ENCODE results near the gene COL4A2.

GRCh38 chr13:110485604-110486003 lies 178.5 kb downstream of the COL4A2 start:
- TF ChIP-seq CTCF (optimal IDR thresholded peaks at IDR 0.05 in 1 of 3, IDR thresholded peaks at IDR 0.05 in 1 of 3, conservative IDR thresholded peaks at IDR 0.05 in 1 of 3; ENCODE audit: extremely low read depth in 1 of 3, insufficient read depth in 2 of 3, low read length in 3 of 3) (no peak), EZH2 (IDR thresholded peaks at IDR 0.05; ENCODE audit: low read length) (no peak)

Measured in keratinocyte (primary cell).